Measurements from ENCODE around the gene OPALIN. TPM values are rescaled to one million over a fixed set of nuclear protein-coding genes. Genes with fewer than 3 reads are reported as not detected.

OPALIN gene
- total RNA-seq, 4 donors from 2014 or later = not detected

- Histone ChIP-seq H3K27ac (no peak overlapping the region), H3K27me3 (peaks cover 43% of the 10 kb centered on the region), H3K9me3 (no peaks in the 10 kb centered on the region), H3K4me3 (no peak overlapping the region), H3K4me1 (no peaks in the 10 kb centered on the region), H3K36me3 (no peaks in the 10 kb centered on the region)
- no peak for ATAC-seq
- TF ChIP-seq EP300 (IDR thresholded peaks at IDR 0.05) = no peak
- TF ChIP-seq, protein P1, sequence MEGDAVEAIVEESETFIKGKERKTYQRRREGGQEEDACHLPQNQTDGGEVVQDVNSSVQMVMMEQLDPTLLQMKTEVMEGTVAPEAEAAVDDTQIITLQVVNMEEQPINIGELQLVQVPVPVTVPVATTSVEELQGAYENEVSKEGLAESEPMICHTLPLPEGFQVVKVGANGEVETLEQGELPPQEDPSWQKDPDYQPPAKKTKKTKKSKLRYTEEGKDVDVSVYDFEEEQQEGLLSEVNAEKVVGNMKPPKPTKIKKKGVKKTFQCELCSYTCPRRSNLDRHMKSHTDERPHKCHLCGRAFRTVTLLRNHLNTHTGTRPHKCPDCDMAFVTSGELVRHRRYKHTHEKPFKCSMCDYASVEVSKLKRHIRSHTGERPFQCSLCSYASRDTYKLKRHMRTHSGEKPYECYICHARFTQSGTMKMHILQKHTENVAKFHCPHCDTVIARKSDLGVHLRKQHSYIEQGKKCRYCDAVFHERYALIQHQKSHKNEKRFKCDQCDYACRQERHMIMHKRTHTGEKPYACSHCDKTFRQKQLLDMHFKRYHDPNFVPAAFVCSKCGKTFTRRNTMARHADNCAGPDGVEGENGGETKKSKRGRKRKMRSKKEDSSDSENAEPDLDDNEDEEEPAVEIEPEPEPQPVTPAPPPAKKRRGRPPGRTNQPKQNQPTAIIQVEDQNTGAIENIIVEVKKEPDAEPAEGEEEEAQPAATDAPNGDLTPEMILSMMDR (IDR thresholded peaks at IDR 0.05) = no peak
- TF ChIP-seq POLR2A (IDR thresholded peaks at IDR 0.05) = no peak
- no peak for TF ChIP-seq POLR2AphosphoS5 (IDR thresholded peaks at IDR 0.05)
- 74 to 92% methylated on average over 5 to 6 of the region's 16 CpGs for WGBS, 2 donors (ENCODE audit: low coverage in 1 of 2)
Measured at GRCh38 chr10:96402417-96403305, 43.9 kb upstream of the OPALIN start.

DNA sequence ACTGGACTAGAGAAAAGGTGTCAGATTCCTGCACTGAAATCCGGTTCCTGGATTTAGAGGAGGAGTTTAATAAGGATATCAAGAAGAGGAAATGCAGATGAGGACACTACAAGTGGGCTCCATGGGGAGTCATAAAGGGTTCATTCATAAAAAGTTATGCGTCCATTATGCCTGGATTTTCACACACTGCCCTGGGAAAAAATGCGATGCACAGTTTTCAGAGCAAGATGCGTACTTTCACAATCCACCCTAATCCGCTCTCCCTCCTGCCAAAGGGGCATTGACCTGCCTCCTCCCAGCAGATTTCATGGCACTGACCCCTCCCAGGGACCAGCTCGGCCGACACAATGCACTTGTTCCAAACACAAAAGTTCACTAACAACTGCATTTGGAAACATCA lies 42.2 kb upstream of the OPALIN start:
- H3K9me3 ChIP-seq = no peaks in the 10 kb centered on the region
- ATAC-seq = no peak
- H3K4me3 ChIP-seq = no peak overlapping the region
- 49 to 64% methylated on average over 4 to 7 of the region's 7 CpGs for WGBS, 2 donors (ENCODE audit: low coverage in 1 of 2)
- TF ChIP-seq EP300 (IDR thresholded peaks at IDR 0.05) (no peak), POLR2AphosphoS5 (IDR thresholded peaks at IDR 0.05) (no peak), POLR2A (IDR thresholded peaks at IDR 0.05) (no peak)
- TF ChIP-seq, protein P1 (IDR thresholded peaks at IDR 0.05) = no peak
- H3K27me3 ChIP-seq = peaks cover 43% of the 10 kb centered on the region
- no peak overlapping the region for H3K27ac ChIP-seq
- no peaks in the 10 kb centered on the region for H3K4me1 ChIP-seq
- no peaks in the 10 kb centered on the region for H3K36me3 ChIP-seq

DNA sequence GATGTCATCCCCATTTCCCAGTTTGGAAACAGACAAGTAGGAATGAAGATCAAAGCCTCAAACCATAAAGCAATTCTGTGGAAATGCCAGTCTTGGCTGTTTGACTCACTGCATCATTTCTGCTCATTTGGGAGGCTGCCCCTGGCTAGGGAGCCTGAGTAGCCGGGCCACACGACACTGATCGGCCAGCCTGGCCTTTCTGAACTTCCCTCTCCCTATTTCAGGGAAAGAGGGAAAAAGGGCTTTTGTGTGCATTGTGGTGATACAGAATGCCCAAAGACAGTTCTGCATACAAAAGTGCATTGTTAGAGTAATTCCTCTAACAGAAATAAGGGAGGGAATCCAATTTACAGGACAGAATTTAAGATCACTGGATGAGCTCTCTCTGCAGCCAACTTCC lies 41.7 kb upstream of the OPALIN start:
- H3K9me3 ChIP-seq = no peaks in the 10 kb centered on the region
- no peak overlapping the region for H3K27ac ChIP-seq
- no peak for ATAC-seq
- WGBS, 2 donors (ENCODE audit: low coverage in 1 of 2) = 48 to 69% methylated on average over 2 to 3 of the region's 3 CpGs
- H3K36me3 ChIP-seq = no peaks in the 10 kb centered on the region
- H3K4me1 ChIP-seq = no peaks in the 10 kb centered on the region
- H3K27me3 ChIP-seq = peaks cover 42% of the 10 kb centered on the region
- TF ChIP-seq, protein P1 (IDR thresholded peaks at IDR 0.05) = no peak
- no peak for TF ChIP-seq POLR2A (IDR thresholded peaks at IDR 0.05)
- no peak for TF ChIP-seq POLR2AphosphoS5 (IDR thresholded peaks at IDR 0.05)
- no peak for TF ChIP-seq EP300 (IDR thresholded peaks at IDR 0.05)
- H3K4me3 ChIP-seq = no peak overlapping the region

DNA sequence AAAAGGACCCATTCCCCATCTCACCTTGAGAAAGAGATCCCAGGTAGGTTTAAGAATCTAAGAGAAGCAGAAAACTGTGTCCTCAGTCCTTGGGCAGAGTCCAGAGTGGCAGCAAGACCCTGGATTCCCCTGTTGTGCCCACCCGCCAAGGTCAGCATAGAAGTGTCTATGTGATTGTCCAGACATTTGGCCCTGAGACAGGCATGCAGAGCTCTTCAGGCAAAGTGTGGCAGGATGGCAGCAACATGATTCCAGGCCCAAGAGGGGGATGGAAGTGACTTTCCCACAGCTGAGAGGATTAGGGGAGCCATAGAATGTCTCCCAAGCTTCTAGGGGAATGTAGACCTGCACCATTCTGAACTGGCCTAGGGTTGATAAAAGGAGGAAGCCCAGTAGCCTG lies 39.1 kb upstream of the OPALIN start:
- Histone ChIP-seq H3K4me1 (no peaks in the 10 kb centered on the region), H3K9me3 (no peaks in the 10 kb centered on the region), H3K27ac (no peak overlapping the region), H3K27me3 (peaks cover 43% of the 10 kb centered on the region), H3K36me3 (no peaks in the 10 kb centered on the region), H3K4me3 (no peak overlapping the region)
- TF ChIP-seq, protein P1 (IDR thresholded peaks at IDR 0.05) = no peak
- TF ChIP-seq POLR2AphosphoS5 (IDR thresholded peaks at IDR 0.05) (no peak), POLR2A (IDR thresholded peaks at IDR 0.05) (no peak)
- no peak for ATAC-seq
- no CpG with 5 or more reads among the region's 1 CpG for WGBS, 2 donors (ENCODE audit: low coverage in 1 of 2)
